GM21825 (cell line): ENCODE measurements around the gene ARHGEF38.
"Not testable (repeated sequence)": the region's sequence is repeated elsewhere in the genome, so short reads cannot be mapped to it uniquely, and the experiment has no call there.

ENCODE experiments used
- ATAC-seq: cut with Tn5 transposase; IDR thresholded peaks from one replicate; pipeline ENCODE4 v1.9.1; 2021; ENCODE audit warnings: mild to moderate bottlenecking, moderate library complexity; ENCODE audit not compliant: unreplicated experiment

ARHGEF38 gene

GRCh38 chr4:105645440-105645839 lies 93.0 kb downstream of the ARHGEF38 start:
- no peak for ATAC-seq

GRCh38 chr4:105650190-105650589 lies 97.8 kb downstream of the ARHGEF38 start:
- ATAC-seq = no peak

GRCh38 chr4:105651884-105652283 lies 99.5 kb downstream of the ARHGEF38 start:
- ATAC-seq = no peak

- no peak for ATAC-seq
Observed at GRCh38 chr4:105652286-105652888, 100.0 kb downstream of the ARHGEF38 start.

GRCh38 chr4:105657117-105657765 lies 104.8 kb downstream of the ARHGEF38 start:
- ATAC-seq = no peak

- no peak for ATAC-seq
Observed at GRCh38 chr4:105659190-105659589, 106.8 kb downstream of the ARHGEF38 start.

- no peak for ATAC-seq
Observed at GRCh38 chr4:105661028-105661427, 108.6 kb downstream of the ARHGEF38 start.

GRCh38 chr4:105662935-105663675 lies 110.7 kb downstream of the ARHGEF38 start:
- ATAC-seq = no peak

- no peak for ATAC-seq
Observed at GRCh38 chr4:105666693-105667092, 114.3 kb downstream of the ARHGEF38 start.

- ATAC-seq = no peak
Observed at GRCh38 chr4:105670684-105671083, 118.3 kb downstream of the ARHGEF38 start.

GRCh38 chr4:105671301-105671700 lies 118.9 kb downstream of the ARHGEF38 start:
- no peak for ATAC-seq

GRCh38 chr4:105674011-105674410 lies 121.6 kb downstream of the ARHGEF38 start:
- ATAC-seq = no peak

GRCh38 chr4:105677709-105678108 lies 125.3 kb downstream of the ARHGEF38 start:
- ATAC-seq = no peak

- no peak for ATAC-seq
Observed at GRCh38 chr4:105679186-105679585, 126.8 kb downstream of the ARHGEF38 start.

- no peak for ATAC-seq
Observed at GRCh38 chr4:105683038-105683437, 130.6 kb downstream of the ARHGEF38 start.

GRCh38 chr4:105686571-105686970 lies 134.2 kb downstream of the ARHGEF38 start:
- ATAC-seq = no peak

GRCh38 chr4:105694812-105695211 lies 142.4 kb downstream of the ARHGEF38 start:
- not testable (repeated sequence) for ATAC-seq

- ATAC-seq = not testable (repeated sequence)
Observed at GRCh38 chr4:105695832-105696231, 143.4 kb downstream of the ARHGEF38 start.

- no peak for ATAC-seq
Observed at GRCh38 chr4:105698607-105699006, 146.2 kb downstream of the ARHGEF38 start.

- no peak for ATAC-seq
Observed at GRCh38 chr4:105707782-105708180, 155.4 kb downstream of the ARHGEF38 start.

GRCh38 chr4:105708181-105709080 lies 156.0 kb downstream of the ARHGEF38 start, which contains the start of the genes GSTCD and INTS12:
TSS of gene GSTCD (plus strand) at chr4:105708784. CDS start at chr4:105717614, 8,830 bp downstream.
TSS of gene INTS12 (minus strand) at chr4:105708689. CDS start at chr4:105700005, 8,684 bp downstream.
- peak; percentile 69 for ATAC-seq
